Duodenal mucosa (tissue), 2 donors: Measurements from ENCODE around the gene SOX1.

Source experiments
- H3K27ac ChIP-seq: one replicate; pipeline ENCODE4 v1.7.0; 2013; ENCODE audit warnings: low read depth, low read length
- H3K27me3 ChIP-seq, 2 donors: one replicate each; pipeline ENCODE4 v1.7.0; 2013; ENCODE audit warnings: low read length in 2 of 2, control low read depth in 1 of 2; ENCODE audit not compliant: insufficient read depth in 2 of 2, control insufficient read depth in 1 of 2
- H3K36me3 ChIP-seq, 2 donors: one replicate each; pipeline ENCODE4 v1.7.0; 2013; ENCODE audit warnings: low read length in 2 of 2, control low read depth in 1 of 2; ENCODE audit not compliant: insufficient read depth in 2 of 2, control insufficient read depth in 1 of 2
- H3K4me1 ChIP-seq, 2 donors: one replicate each; pipeline ENCODE4 v1.7.0; 2013; ENCODE audit warnings: low read length in 2 of 2, control low read depth in 1 of 2; ENCODE audit not compliant: insufficient read depth in 2 of 2, control insufficient read depth in 1 of 2
- H3K4me3 ChIP-seq, 2 donors: one replicate each; pipeline ENCODE4 v1.7.0; 2013; ENCODE audit warnings: low read length in 2 of 2, low read depth in 1 of 2
- H3K9ac ChIP-seq, 2 donors: one replicate each; pipeline ENCODE4 v1.7.0; 2013; ENCODE audit warnings: low read length in 2 of 2, low read depth in 1 of 2
- H3K9me3 ChIP-seq, 2 donors: one replicate each; pipeline ENCODE4 v1.7.0; 2013; ENCODE audit warnings: low read length in 2 of 2, control low read depth in 1 of 2; ENCODE audit not compliant: control insufficient read depth in 1 of 2

The SOX1 gene

GRCh38 chr13:112092453-112092852, 25.5 kb downstream of the SOX1 start:
- Histone ChIP-seq H3K9me3 (no peaks in the 10 kb centered on the region), H3K36me3 (no peaks in the 10 kb centered on the region), H3K27ac (no peak overlapping the region), H3K4me3 (no peak overlapping the region), H3K4me1 (no peaks in the 10 kb centered on the region), H3K9ac (no peak overlapping the region), H3K27me3 (peaks cover 3 to 4% of the 10 kb centered on the region in 2 donors)

GRCh38 chr13:112095354-112095753, 28.4 kb downstream of the SOX1 start:
- Histone ChIP-seq H3K4me1 (no peaks in the 10 kb centered on the region), H3K9ac (no peak overlapping the region), H3K9me3 (no peaks in the 10 kb centered on the region), H3K4me3 (no peak overlapping the region), H3K36me3 (no peaks in the 10 kb centered on the region), H3K27me3 (peaks cover 0 to 11% of the 10 kb centered on the region in 2 donors), H3K27ac (no peak overlapping the region)

- H3K36me3 ChIP-seq: no peaks in the 10 kb centered on the region
- no peaks in the 10 kb centered on the region for H3K4me1 ChIP-seq
- H3K9me3 ChIP-seq: no peaks in the 10 kb centered on the region
- no peak overlapping the region for H3K27ac ChIP-seq
- no peak overlapping the region for H3K9ac ChIP-seq
- H3K27me3 ChIP-seq: peaks cover 0 to 19% of the 10 kb centered on the region in 2 donors
- no peak overlapping the region for H3K4me3 ChIP-seq
Measured at GRCh38 chr13:112096959-112097358, 30.0 kb downstream of the SOX1 start.

- Histone ChIP-seq H3K4me3 (no peak overlapping the region), H3K36me3 (no peaks in the 10 kb centered on the region), H3K4me1 (no peaks in the 10 kb centered on the region), H3K27me3 (peaks cover 2 to 27% of the 10 kb centered on the region in 2 donors), H3K27ac (no peak overlapping the region), H3K9me3 (no peaks in the 10 kb centered on the region), H3K9ac (no peak overlapping the region)
Measured at GRCh38 chr13:112097770-112098169, 30.8 kb downstream of the SOX1 start.

- peaks cover 10 to 35% of the 10 kb centered on the region in 2 donors for H3K27me3 ChIP-seq
- H3K36me3 ChIP-seq: no peaks in the 10 kb centered on the region
- H3K27ac ChIP-seq: no peak overlapping the region
- no peaks in the 10 kb centered on the region for H3K9me3 ChIP-seq
- H3K9ac ChIP-seq: no peak overlapping the region
- H3K4me3 ChIP-seq: no peak overlapping the region
- no peaks in the 10 kb centered on the region for H3K4me1 ChIP-seq
Measured at GRCh38 chr13:112098699-112099098, 31.8 kb downstream of the SOX1 start.

- Histone ChIP-seq H3K4me3 (no peak overlapping the region), H3K9ac (no peak overlapping the region), H3K9me3 (no peaks in the 10 kb centered on the region), H3K27me3 (peaks cover 21 to 51% of the 10 kb centered on the region in 2 donors), H3K4me1 (no peaks in the 10 kb centered on the region), H3K36me3 (no peaks in the 10 kb centered on the region), H3K27ac (no peak overlapping the region)
Measured at GRCh38 chr13:112101360-112101930, 34.5 kb downstream of the SOX1 start.

GRCh38 chr13:112102243-112102642, 35.3 kb downstream of the SOX1 start:
- H3K27me3 ChIP-seq: peaks cover 29 to 59% of the 10 kb centered on the region in 2 donors
- no peaks in the 10 kb centered on the region for H3K4me1 ChIP-seq
- no peaks in the 10 kb centered on the region for H3K9me3 ChIP-seq
- no peak overlapping the region for H3K27ac ChIP-seq
- H3K4me3 ChIP-seq: no peak overlapping the region
- no peaks in the 10 kb centered on the region for H3K36me3 ChIP-seq
- H3K9ac ChIP-seq: no peak overlapping the region

GRCh38 chr13:112103260-112103838, 36.4 kb downstream of the SOX1 start:
- Histone ChIP-seq H3K36me3 (no peaks in the 10 kb centered on the region), H3K4me1 (no peaks in the 10 kb centered on the region), H3K4me3 (no peak overlapping the region), H3K27me3 (peaks cover 38 to 60% of the 10 kb centered on the region in 2 donors), H3K27ac (no peak overlapping the region), H3K9ac (no peak overlapping the region), H3K9me3 (no peaks in the 10 kb centered on the region)

GRCh38 chr13:112103961-112104880, 37.3 kb downstream of the SOX1 start:
- Histone ChIP-seq H3K36me3 (no peaks in the 10 kb centered on the region), H3K9ac (no peak overlapping the region), H3K4me1 (no peaks in the 10 kb centered on the region), H3K27ac (no peak overlapping the region), H3K4me3 (no peak overlapping the region), H3K9me3 (no peaks in the 10 kb centered on the region), H3K27me3 (peaks cover 45 to 64% of the 10 kb centered on the region in 2 donors)

- no peaks in the 10 kb centered on the region for H3K36me3 ChIP-seq
- no peaks in the 10 kb centered on the region for H3K4me1 ChIP-seq
- H3K27ac ChIP-seq: no peak overlapping the region
- peaks cover 45 to 67% of the 10 kb centered on the region in 2 donors for H3K27me3 ChIP-seq
- no peak overlapping the region for H3K9ac ChIP-seq
- H3K9me3 ChIP-seq: no peaks in the 10 kb centered on the region
- no peak overlapping the region for H3K4me3 ChIP-seq
Measured at GRCh38 chr13:112104881-112105234, 37.9 kb downstream of the SOX1 start.
